Posterior cingulate gyrus (tissue), 11 donors: ENCODE data around the gene STMP1.
"Not testable (repeated sequence)": the region's sequence is repeated elsewhere in the genome, so short reads cannot be mapped to it uniquely, and the experiment has no call there.

ENCODE experiments used
- DNase-seq, 10 donors: peaks; one replicate each; pipeline versions ENCODE4 v3.0.0 to v3.0.0-alpha.2; 2020 to 2021; ENCODE audit warnings: mixed read lengths in 3 of 10
- intact Hi-C: fragments of 100-400 bp; cut with DNase I; formaldehyde crosslinking; loops from one replicate; pipeline ENCODE4 v1.15.1; 2023

Gene STMP1

DNA sequence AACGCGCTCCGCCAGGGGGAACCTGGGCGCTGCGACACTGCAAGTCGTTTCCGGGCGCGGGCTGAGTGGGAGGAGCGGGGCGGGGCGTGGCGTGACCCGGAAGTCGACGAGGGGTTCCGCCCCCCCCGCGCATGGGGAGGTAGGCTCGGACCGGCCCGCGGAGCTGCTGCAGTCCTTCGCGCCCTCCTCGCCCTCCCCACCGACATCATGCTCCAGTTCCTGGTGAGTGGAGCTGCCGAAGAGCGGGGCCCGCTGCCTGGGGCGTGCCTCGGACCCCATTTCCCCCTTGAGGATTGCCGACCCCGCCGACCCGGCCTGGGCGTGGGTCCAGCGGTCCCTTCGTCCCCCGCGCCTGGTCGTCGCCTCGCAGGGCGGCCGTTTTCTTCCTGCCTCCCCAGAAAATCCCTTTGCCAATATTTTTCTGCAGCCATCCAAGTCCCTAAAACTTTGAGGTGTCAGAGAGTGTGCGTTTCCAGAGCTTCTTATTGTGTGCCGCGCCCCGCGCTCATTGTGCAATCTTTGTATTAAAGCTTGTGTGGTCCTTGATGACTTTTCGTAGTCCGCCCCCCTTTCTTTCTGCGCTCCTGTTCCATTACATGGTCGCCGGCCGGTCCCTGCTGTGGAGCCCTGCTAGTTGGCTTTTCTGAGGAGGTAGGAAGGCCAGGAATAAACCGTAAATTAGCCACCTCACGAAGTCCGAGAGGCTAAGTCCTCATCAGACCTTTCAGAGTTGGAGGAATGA is at the start of gene STMP1:
STMP1 (plus strand) TSS at position 142 of the 742 bp plus-strand sequence.
- intact Hi-C loops: loop anchor here (5.0 to 10.0 kb wide), 3 partner anchors 312 to 450 kb away; partner anchors contain the start of genes MTPN and WDR91
- DNase-seq: peak; percentile 91 to 99 (median 95)

DNA sequence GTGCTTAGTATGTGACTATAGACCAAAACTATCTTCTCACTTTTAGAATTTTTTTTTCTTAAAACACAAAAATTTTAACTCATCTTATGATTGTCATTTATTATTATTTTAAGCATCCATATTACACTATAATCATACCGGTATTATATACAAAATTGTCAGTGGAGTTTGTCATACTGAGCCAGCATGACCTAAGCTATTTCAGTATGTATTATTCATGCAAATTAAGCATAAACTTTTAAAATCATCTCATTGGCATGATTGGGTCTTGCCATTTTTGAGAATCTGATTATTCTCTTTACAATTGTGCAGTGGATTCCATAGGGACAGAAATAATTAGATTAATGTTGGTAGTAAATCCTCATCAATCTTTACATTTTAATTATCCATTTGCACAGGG is 46.2 kb upstream of the STMP1 start:
- no peak for DNase-seq

DNA sequence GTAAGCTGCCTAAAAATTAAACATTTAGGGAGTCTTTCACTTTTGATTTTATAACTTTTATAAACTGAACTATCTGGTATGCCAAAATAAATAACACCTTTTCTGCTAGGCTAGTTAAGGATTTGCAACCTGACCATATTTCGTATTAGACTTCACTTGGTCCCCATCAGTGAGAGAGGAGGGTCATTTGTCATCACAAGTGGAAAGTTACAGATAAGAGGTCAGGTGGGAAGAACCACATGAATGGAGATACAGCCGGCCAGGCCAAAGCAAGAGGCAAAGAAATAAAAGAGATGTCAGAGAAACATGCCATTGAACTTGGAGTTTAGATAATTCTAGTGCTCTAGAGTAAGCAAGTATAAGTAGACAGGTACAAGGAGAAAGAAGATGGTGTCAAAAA is 44.5 kb upstream of the STMP1 start:
- intact Hi-C loops: no loop called here
- no peak for DNase-seq

More for the DNA sequence above, 46.2 kb upstream of the STMP1 start:
- intact Hi-C loops: no loop called here

DNA sequence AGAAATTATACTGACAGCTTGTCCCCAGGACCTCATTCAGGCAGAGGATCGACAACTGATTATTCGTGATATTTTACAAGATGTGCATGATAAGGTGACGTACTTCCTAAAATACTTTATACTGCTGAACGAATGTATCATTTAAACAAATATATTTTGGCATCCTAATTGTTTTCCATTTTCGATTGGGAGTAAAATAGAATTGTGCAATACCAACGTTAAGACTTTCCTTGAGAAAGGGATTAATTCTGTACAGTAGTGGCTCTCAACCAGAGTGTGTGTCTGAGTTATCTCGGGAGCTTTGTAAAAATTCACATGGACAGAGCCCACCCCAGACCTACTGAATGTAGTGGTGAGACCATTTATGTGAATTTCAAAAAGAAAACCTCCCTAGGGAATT is 43.8 kb upstream of the STMP1 start:
- intact Hi-C loops: no loop called here
- DNase-seq: no peak

DNA sequence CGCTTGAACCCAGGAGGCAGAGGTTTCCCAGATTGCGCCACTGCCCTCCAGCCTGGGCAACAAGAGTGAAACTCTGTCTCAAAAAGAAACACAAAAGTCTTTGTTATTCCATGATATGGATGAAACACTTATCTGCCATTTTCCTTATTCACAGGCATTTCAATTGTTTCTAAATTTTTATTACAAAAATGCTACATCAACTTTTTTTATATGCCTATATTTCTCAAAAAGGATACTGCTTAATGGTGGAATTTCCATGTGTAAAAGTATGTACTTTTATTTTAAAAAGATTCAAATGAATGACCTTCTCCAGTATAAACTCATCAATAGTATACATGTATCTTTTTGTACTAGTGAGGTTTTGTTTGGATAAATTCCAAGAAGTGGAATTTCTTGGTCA is 41.9 kb upstream of the STMP1 start:
- intact Hi-C loops: no loop called here
- DNase-seq: no peak

DNA sequence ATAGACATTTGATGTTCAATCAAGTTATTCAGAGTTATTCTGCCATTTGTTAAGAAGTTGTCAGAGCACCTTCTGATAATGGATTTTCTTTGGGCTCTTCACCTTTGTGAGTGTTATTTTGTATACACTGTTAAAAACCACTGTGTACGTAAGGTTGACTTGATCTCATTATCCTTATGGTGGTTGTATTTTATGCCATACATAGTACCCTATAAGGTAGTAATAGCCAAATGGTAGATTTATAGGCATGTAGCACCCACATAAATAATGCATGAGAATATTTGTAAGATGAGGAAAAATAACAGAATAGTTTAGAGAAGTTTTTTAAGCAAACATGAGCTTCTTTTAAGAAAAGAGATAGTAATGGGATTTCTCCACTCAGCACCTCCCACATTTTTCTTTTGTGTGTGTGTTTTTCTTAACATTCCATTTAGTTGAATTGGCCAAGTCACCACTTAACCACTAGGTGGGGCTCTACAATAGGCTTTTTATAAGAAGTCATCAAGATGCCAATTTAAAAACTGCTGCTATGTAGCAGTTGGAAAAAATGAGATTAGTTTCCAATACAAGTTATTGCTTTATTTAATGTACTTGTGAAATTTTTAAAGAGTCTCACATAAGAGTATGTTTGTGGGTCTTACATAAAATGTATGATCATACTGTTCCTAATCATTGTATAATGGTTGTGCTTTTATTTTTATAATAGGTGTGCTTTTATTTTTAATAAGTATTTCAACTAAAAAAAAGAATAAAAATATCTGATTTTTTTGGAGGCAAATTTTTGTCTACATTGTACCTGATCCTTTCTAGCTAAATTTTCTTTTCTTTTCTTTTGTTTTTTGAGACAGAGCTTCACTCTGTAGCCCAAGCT is 41.1 kb upstream of the STMP1 start:
- intact Hi-C loops: no loop called here
- DNase-seq: peak in 1 of 10 donors; percentile 17

DNA sequence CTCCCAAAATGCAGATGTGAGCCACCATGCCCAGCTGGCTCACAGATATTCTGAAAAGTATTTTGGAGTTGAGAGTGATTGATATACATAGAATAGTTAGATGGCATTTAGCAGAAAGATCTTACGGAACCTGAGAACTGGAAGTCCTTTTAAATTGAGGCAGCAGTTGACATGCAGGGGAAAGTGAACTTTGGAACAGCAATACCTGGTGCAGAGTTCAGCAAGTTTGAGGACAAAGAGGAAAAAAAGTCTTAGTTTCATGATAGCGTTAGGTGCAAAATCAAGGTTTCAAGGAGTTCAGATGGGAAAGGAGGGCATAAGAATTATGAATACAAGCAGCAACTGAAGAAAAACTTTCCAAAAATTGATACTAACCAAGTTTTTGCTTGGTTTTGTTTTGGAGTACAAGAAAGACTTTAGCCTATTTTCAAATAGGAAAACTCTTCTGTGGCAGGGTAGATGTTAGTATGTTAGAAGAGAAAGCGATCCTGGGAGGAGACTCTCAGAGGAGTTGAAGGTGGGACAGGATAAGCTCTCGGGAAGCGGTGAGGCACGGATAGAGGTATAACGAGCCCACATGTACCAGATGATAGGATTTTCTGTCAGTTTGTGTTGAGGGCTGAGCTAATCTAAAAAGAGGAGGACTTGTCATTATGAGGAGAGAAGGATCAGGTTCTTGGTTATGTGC is 28.0 kb upstream of the STMP1 start:
- intact Hi-C loops: no loop called here
- DNase-seq: no peak

DNA sequence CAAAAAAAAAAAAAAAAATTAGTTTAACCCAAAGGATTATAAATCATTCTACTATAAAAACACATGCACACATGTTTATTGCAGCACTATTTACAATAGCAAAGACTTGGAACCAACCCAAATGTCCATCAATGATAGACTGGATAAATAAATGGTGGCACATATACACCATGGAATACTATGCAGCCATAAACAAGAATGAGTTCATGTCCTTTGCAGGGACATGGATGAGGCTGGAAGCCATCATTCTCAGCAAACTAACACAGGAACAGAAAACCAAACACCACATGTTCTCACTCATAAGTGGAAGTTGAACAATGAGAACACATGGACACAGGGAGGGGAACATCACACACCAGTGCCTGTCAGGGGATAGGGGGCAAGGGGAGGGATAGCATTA is 22.6 kb upstream of the STMP1 start:
- DNase-seq, intact Hi-C loops: not testable (repeated sequence)

DNA sequence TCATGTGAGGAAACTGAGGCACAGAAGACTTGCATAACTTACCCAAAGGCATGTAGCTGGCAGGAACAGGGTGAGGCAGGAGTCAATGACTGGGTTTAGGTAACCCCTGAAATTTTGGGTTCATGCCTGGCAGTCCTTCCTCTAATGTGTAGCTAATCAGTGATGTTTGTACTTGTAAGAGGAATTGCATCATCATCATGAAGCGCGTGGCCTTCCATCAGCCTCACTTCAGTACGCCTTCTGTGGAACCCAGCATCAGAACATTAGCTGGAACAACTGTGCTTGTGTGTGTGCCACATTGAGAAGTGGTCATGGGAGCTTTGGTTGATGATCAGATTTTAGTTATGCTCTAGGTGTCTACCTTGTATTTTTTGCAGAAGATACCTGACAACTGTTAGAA is 18.2 kb upstream of the STMP1 start:
- intact Hi-C loops: no loop called here

DNA sequence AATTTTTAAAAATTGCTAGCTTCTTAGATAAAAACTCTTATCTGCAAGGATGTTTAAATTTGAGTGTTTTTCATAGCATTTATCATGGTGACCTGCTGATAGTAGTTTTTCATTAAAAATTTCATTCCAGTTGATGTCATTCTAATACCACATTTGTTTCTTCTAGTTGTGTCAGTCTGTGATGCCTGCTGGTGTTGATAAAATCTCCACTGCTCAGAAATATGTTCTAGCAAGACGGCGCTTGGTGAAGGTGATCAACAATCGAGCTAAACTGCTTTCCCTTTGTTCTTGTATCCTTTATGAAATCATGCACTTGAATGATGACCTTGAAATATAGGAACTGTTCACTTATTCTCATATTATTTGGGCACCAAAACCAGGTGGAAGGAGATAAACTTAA is 17.6 kb upstream of the STMP1 start:
- intact Hi-C loops: loop anchor here (1.0 kb wide), 1 partner anchor 363 kb away; no protein-coding TSS in a partner anchor

More for the DNA sequence above, 18.2 kb upstream of the STMP1 start:
- DNase-seq: no peak

DNA sequence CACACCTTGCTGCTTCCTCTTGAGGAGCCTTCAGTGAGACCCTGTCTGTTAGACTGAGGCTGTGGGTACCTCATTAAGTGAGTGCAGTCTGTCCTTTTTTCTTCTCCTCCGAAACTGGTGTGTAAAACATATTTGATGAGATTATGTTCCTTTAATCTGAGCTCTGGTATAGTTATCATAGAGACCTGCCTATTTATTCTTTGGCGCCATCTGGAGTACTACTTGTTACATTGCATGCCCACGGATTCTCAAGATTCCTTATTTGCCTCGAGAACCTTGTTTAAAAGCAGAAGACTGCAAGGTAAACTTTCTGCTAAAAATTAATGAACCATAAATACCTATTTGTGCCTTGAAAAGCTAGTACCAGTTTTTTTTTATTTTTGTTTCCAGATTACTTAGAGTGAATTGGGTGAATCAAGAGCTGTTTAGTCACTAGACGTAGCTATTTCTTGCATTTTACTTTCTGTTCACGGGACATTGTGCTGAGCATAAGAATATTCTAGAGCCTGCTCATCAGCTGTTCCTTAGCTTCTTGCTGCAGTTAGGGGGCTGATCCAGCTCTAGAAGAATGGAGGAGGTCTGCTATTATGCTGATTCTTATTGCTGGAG is 16.9 kb upstream of the STMP1 start:
- DNase-seq: no peak
- intact Hi-C loops: loop anchor here (1.0 kb wide), 1 partner anchor 364 kb away; no protein-coding TSS in a partner anchor

More for the DNA sequence above, 17.6 kb upstream of the STMP1 start:
- DNase-seq: no peak

DNA sequence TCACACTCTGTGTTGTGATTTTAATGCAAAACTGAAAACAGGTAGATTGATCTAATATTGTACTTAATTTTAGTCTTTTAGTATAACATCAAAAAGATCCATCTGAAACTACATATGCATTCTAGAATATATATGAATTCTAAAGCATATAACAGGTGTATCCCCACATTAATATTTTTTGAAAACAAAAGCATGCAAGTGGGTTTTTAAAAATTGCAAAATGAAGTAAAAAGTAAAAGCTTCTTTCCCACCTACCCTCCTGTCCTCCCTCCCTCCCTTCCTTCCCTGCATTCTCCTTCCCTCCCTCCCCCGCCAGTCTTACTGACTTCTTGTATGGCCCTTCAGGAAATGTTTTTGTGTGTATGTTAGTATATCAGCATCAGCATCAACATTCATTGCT is 14.6 kb upstream of the STMP1 start:
- no peak for DNase-seq
- intact Hi-C loops: no loop called here

DNA sequence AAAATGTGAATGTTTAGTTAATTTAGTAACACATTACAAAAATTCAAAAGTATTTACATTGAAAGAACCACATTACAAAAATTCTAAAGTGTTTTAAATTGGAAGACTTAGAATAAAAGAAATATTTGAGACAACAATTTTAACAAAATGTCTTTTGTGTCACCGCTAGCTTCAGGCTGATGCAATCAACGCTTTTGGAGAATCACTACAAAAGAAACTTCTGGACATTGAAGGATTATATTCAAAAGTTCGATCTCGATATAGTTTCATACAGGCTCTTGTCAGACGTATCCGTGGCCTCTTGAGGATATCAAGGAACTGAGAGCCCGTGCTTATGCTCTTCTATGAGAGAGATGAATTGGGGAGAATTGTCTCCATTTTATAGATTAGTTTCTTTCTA is 14.1 kb upstream of the STMP1 start:
- DNase-seq: no peak
- intact Hi-C loops: no loop called here

DNA sequence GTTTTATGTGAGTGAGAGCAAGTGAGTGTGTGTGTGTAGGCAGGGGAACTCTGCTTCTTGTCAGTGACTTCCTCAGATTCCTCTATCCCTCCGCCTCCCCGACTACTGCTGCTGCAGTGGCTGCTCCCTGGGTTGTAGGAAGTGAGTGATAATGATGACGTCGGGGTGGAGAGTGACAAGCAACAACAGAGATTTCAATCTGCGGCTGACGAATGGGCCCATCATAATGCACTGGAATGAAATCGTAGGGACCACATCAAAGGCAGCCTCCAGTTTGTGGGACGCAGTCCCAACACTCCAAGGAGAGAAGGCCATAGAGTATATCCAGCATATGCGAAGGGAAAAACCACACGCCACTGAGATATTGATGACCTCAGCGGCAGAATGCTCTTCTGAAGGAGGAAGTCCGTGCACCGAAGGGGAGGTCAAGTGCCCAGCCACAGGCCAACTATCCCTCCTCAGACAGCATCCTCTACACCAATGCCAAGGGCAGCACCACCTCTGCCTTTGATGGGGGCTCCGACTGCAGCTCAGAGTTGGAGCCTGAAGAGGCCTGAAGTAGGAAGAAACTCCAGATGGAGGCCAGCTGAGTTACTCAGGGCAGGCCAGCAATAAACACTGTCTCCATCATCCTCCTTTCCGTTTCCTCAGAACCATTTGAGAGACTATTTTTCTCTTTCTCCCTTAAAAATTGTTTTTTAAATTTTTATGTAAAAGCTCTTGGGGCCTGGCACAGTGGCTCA is 11.3 kb upstream of the STMP1 start:
- peak in 3 of 10 donors; percentile 14 to 86 (median 48) for DNase-seq
- intact Hi-C loops: no loop called here

DNA sequence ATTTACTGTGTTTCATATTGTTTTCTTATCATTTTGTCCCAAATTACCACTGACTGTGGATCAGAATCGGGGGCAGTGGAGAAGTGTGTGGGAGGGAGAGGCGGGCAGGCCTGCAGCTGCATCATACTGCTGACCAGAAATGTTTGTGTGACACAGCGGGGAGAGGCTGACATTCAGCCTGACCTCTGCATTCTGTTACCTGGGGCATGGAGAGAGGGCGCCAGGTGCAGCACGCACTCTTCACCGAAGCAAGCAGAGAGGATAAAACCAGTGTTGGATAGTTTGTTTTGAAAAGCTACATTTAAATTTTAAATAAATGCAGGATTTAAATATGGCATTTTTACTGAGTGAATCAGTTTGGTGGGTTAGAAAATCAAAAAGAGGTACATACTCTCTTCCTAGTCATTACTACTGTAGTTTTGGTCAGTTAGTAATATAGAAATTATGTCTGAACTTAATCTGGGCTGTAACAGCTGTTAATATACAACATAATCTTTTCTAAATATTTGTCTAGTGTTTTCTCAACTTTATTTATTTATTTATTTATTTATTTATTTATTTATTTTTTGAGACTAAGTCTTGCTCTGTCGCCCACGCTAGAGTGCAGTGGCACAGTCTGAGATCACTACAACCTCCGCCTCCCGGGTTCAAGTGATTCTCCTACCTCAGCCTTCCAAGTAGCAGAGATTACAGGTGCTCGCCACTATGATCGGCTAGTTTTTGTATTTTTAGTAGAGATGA is 8.8 kb upstream of the STMP1 start:
- peak in 1 of 10 donors; percentile 85 for DNase-seq
- intact Hi-C loops: no loop called here

DNA sequence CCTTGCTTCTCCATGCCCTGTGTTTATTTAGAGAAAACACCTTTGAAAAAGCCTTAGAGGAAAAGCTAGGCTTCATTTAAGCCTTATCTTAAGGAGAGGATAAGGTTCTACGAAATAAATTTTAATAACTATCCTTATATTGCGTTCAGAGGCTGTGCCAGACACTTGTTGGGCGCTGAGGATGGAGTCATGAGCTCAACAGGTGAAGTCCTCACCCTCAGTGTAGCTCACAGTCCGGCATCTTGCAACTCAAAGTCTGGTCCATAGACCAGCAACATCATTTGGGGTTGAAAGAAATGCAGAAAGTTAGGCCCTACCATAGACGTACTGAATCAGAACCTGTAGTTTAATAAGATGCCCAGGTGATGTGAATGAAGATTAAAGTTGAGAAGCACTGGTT is 3.8 kb upstream of the STMP1 start:
- no peak for DNase-seq
- intact Hi-C loops: no loop called here

DNA sequence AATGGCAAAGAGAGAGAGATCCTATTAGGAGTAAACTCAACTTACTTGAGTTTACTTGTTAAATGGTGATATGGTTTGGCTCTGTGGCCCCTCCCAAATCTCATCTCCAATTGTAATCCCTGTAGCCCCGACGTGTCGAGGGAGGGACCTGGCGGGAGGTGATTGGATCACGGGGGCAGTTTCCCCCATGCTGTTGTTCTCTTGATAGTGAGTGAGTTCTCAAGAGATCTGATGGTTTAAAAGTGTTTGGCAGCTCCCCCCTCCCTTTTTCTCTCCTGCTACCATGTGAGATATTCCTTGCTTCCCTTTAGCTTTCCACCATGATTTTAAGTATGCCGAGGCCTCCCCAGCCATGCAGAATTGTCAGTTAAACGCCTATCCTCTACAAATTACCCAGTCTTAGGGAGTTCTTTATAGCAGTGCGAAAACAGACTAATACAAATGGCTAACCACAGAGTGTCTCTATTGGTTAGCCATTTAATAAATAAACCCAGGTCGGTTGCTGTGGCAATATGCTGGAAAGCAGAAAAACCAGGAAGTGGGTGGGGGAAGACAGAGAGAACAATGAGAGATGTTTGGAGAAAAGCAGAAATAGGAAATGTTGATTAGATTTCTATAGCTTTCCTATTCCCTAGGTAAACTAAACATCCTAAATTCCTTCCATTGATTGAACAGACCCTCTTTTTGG is 3.0 kb upstream of the STMP1 start:
- DNase-seq: no peak

More for the DNA sequence above, 3.0 kb upstream of the STMP1 start:
- intact Hi-C loops: no loop called here
